WTC11 (cell line): ENCODE data around the gene DTX3L.

Source experiments
- AR ChIP-seq: fragments of 250-450 bp; sonication (Bioruptor Pico); IDR thresholded peaks from 2 replicates; pipeline ENCODE4 v1.9.0; 2021; ENCODE audit warnings: mild to moderate bottlenecking
- ATF2 ChIP-seq: sonication (generic); formaldehyde crosslinking; IDR thresholded peaks from 2 replicates; pipeline ENCODE4 v1.8.1; 2022; ENCODE audit warnings: low read depth, missing genetic modification reagents, borderline replicate concordance
- CREM ChIP-seq: sonication (generic); formaldehyde crosslinking; IDR thresholded peaks from 2 replicates; pipeline ENCODE4 v1.8.1; 2022; ENCODE audit warnings: mild to moderate bottlenecking, missing genetic modification reagents, moderate library complexity
- CTCF ChIP-seq: fragments of 200-600 bp; IDR thresholded peaks from 2 replicates; pipeline ENCODE4 v1.8.0; 2022; ENCODE audit warnings: antibody characterized with exemption
- ESRRA ChIP-seq: sonication (generic); formaldehyde crosslinking; IDR thresholded peaks from 2 replicates; pipeline ENCODE4 v1.8.1; 2022; ENCODE audit warnings: mild to moderate bottlenecking, missing genetic modification reagents, borderline replicate concordance
- FOXP4 ChIP-seq: sonication (generic); formaldehyde crosslinking; IDR thresholded peaks from 2 replicates; pipeline ENCODE4 v1.8.0; 2022; ENCODE audit warnings: mild to moderate bottlenecking, missing genetic modification reagents
- NFE2L1 ChIP-seq: sonication (generic); formaldehyde crosslinking; IDR thresholded peaks from 2 replicates; pipeline ENCODE4 v1.8.1; 2023; ENCODE audit warnings: missing genetic modification reagents
- NFYB ChIP-seq: sonication (generic); formaldehyde crosslinking; conservative IDR thresholded peaks from 2 replicates; pipeline ENCODE4 v1.8.0; 2022; ENCODE audit warnings: low read depth, missing genetic modification reagents
- NR1H2 ChIP-seq: sonication (generic); formaldehyde crosslinking; IDR thresholded peaks from 2 replicates; pipeline ENCODE4 v1.9.0; 2021; ENCODE audit warnings: mild to moderate bottlenecking, moderate library complexity, missing genetic modification reagents
- STAT6 ChIP-seq: sonication (generic); formaldehyde crosslinking; conservative IDR thresholded peaks from 2 replicates; pipeline ENCODE4 v1.8.1; 2023; ENCODE audit warnings: mild to moderate bottlenecking, low read depth, missing genetic modification reagents, moderate library complexity
- USF2 ChIP-seq: sonication (generic); formaldehyde crosslinking; IDR thresholded peaks from 2 replicates; pipeline ENCODE4 v1.8.1; 2023; ENCODE audit warnings: mild to moderate bottlenecking, missing genetic modification reagents, moderate library complexity
- ZNF263 ChIP-seq: sonication (generic); formaldehyde crosslinking; IDR thresholded peaks from 2 replicates; pipeline ENCODE4 v1.8.1; 2022; ENCODE audit warnings: low read depth, mild to moderate bottlenecking, moderate library complexity, missing genetic modification reagents
- ZNF423 ChIP-seq: fragments of 250-450 bp; sonication (Bioruptor Pico); IDR thresholded peaks from 2 replicates; pipeline ENCODE4 v2.1.2; 2022; ENCODE audit warnings: mild to moderate bottlenecking, moderate library complexity
- ZSCAN18 ChIP-seq: fragments of 250-450 bp; sonication (Bioruptor Pico); IDR thresholded peaks from 2 replicates; pipeline ENCODE4 v2.1.2; 2022; ENCODE audit warnings: mild to moderate bottlenecking, moderate library complexity

- TF ChIP-seq CTCF (no peak), STAT6 (CRISPR knock-in tag) (no peak), CREM (CRISPR knock-in tag) (no peak), NFE2L1 (CRISPR knock-in tag) (no peak), NR1H2 (no peak), FOXP4 (CRISPR knock-in tag) (no peak), ZSCAN18 (CRISPR knock-in tag) (no peak), USF2 (CRISPR knock-in tag) (no peak), AR (no peak), ESRRA (no peak), ZNF423 (CRISPR knock-in tag) (no peak), ATF2 (CRISPR knock-in tag) (no peak), ZNF263 (CRISPR knock-in tag) (no peak), NFYB (CRISPR knock-in tag) (no peak)
These were observed 18.3 kb downstream of the DTX3L start for GRCh38 chr3:122582390-122582789.
